ES-I3 (cell line): ENCODE results near the gene STIM1.
A peak's percentile ranks its signal among the peaks of the same experiment; 100 is the strongest.

ENCODE experiments used
- H3K36me3 ChIP-seq: 2 replicates; pipeline ENCODE4 v1.6.1; 2013; ENCODE audit warnings: mild to moderate bottlenecking, low read length, control low read depth, moderate library complexity; ENCODE audit not compliant: insufficient read depth
- H3K4me1 ChIP-seq: 2 replicates; pipeline ENCODE4 v1.6.1; 2013; ENCODE audit warnings: mild to moderate bottlenecking, control low read depth, low read length; ENCODE audit not compliant: insufficient read depth
- H3K9ac ChIP-seq: 2 replicates; pipeline ENCODE4 v1.6.1; 2013; ENCODE audit warnings: low read depth, mild to moderate bottlenecking, low read length, moderate library complexity
- H3K9me3 ChIP-seq: 2 replicates; pipeline ENCODE4 v1.6.1; 2013; ENCODE audit warnings: mild to moderate bottlenecking, low read length, moderate library complexity; ENCODE audit not compliant: control insufficient read depth, insufficient read depth

The STIM1 gene

DNA sequence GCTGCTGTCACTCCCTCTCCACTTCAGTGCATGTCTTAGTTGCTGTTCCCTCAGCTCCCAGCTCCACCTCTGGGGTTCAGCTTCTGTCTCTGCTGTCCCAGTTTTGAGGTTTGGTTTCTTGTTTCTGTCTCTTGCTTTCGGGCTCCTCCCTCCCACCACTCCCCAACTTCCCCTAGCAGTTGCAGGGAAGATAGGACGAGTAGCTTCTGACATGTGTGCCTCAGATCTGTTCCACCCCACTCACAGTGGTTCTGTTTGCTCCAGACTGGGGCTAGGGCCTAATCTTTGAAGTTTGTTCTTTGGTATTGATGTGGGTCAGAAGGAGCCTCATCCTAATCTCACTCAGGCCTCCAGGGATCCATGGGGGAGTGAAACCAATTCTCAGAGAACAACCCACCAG is 236.6 kb downstream of the STIM1 start:
- H3K36me3 ChIP-seq = peaks cover under 1% of the 10 kb centered on the region; the same call in 1 of the 2 replicates
- H3K9ac ChIP-seq = no peak overlapping the region
- peaks cover 9% of the 10 kb centered on the region for H3K4me1 ChIP-seq
- no peaks in the 10 kb centered on the region for H3K9me3 ChIP-seq

DNA sequence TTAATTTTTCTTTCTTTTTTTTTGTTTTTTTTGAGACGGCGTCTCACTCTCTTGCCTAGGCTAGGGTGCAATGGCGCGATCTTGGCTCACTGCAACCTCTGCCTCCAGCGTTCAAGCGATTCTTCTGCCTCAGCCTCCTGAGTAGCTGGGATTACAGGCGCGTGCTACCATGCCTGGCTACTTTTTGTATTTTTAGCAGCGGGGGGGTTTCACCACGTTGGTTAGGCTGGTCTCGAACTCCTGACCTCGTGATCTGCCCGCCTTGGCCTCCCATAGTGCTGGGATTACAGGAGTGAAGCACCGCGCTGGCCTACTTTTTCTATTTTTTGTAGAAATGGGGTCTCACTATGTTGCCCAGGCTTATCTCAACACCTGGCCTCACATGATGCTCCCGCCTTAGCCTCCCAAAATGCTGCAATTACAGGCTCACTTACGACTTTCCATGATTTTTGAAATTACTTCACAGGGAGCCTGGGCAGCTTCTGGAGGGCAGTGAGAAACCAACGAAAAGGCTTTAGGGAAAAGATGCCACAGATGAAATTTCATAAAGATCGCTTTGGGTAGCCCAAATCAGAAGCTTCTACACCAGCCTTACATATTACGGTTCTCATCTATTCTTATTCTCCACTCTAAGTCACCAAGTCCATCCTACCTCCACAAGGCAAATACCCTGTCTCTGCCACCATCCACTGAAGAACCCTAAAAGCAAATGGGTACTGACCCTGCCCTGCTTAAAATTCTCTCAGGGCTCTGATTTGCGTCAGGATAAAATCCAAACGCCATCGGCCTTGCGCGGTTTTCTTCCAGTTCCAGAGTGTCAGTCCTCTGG is 238.3 kb downstream of the STIM1 start:
- Histone ChIP-seq H3K4me1 (no peaks in the 10 kb centered on the region), H3K36me3 (no peaks in the 10 kb centered on the region)

DNA sequence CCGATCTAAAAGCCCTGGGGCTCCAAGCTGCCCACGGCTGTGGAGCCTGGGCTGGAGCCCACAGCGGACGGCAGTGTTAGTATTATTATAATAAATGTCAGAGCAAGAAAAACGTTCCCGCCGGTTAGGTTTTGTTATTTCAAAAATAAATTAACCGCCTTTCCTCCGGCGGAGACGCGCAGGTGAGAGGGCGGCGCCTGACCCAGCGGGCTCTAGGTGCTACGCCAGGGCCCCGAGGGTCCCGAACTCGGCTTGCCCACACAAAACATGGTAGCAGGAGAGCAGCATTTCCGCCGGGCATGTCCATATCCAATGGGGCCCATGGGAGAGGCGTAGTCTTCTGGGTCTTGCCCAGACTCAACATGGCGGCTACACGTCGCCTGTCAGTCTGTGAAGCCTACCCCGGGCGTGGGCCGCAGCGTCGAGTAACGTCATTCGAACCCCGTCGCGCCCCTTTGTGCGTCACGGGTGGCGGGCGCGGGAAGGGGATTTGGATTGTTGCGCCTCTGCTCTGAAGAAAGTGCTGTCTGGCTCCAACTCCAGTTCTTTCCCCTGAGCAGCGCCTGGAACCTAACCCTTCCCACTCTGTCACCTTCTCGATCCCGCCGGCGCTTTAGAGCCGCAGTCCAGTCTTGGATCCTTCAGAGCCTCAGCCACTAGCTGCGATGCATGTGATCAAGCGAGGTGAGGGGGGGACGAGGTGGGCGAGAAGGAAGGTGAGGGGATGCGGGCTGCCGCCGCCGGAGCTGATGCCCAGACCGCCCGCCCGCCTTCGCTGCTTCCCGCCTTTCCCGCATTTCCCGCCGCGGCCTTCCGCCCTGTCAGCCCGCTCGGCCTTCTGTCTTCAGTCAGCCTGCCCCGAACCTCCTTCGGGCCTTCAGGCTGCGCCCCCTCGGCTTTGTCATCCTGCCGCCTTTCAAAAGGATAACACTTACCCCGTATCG is 239.2 kb downstream of the STIM1 start, which contains the start of gene RRM1:
Gene RRM1 (plus strand): TSS at position 452 of the 944 bp plus-strand sequence. CDS start 214 bp downstream, at position 666.
- Histone ChIP-seq H3K4me1 (no peaks in the 10 kb centered on the region), H3K36me3 (no peaks in the 10 kb centered on the region), H3K9me3 (no peaks in the 10 kb centered on the region), H3K9ac (peak within 1 kb of the TSS; percentile 75)

More for the DNA sequence above, 238.3 kb downstream of the STIM1 start:
- Histone ChIP-seq H3K9me3 (no peaks in the 10 kb centered on the region), H3K9ac (peak overlapping the region; percentile 75)

DNA sequence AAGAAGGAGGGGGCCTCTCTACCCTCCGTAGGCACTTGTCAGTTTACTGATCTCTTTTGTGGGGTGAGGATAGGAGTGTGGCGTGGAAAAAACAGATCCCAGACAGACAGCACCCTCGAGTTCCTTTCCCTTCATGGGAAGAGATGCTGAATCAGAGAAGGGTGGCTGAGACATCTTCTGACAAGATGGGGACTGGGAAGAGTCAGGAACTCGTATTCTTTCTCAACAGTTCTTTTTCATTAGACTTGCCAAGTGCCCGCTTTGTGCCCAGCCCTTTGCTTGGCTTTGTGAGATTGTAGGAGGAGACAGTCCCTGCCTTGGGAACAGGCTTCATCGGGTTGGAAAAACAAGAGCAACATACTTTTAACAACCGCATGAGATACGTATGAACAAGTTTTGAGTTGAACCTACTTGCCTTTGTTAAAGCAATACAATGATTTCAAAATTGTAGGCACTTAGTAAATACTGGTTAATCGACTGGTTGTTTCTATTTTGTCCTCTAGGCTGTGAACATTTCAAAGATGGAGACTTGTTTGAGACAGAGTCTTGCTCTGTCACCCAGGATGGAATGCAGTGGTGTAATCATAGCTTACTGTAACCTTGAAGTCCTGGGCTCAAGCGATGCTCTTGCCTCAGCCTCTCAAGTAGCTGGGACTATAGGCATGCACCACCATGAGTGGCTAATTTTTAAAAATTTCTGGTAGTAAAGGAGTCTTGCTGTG is 240.2 kb downstream of the STIM1 start:
- Histone ChIP-seq H3K9ac (peak overlapping the region; percentile 75; the same call in 1 of the 2 replicates), H3K4me1 (no peaks in the 10 kb centered on the region), H3K36me3 (no peaks in the 10 kb centered on the region), H3K9me3 (no peaks in the 10 kb centered on the region)

DNA sequence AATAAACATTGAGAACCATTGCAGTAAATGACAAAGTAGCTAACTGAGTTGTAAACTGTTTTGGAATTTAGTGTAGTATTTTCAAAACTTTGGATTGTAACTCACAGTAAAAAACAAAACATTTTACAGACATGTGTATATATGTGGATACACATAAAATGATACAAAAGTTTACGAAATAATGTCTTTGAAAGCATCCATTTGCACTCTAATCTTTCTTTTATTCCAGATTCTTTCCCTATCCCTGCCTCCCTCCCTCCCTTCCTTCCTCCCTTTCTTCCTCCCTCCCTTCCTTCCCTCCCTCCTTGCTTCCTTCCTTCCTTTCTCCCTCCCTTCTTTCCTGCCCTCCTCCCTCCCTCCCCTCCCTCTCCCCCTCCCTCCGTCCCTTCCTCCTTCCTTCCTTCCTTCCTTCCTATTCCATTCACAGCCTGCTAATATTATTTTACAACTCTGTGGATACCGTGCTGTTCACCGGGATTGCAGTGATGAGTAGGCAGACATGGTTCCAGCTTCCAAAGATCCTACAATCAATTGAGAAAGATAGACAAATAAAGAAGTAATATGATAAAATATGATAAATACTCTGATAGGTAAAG is 242.7 kb downstream of the STIM1 start:
- no peaks in the 10 kb centered on the region for H3K36me3 ChIP-seq
- no peak overlapping the region for H3K9ac ChIP-seq
- no peaks in the 10 kb centered on the region for H3K9me3 ChIP-seq
- H3K4me1 ChIP-seq = no peaks in the 10 kb centered on the region

DNA sequence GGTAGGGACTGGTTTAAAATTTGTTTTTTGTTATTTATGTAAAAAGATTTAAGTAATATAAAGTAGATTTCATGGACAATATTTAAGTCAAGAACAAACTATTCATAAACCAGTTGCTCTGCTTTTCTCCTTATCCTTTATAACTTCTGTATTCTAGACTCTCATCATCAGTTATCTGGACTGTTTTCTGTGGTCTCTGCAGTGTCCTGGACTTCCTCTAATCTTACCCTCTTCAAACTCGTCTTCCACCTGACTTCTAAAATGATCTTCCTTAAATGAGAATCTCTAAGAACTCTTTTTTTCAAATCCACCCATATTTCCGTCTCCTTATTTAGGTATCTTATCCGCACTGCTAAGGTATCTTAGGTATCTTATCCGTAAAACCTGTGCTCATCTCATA is 247.2 kb downstream of the STIM1 start:
- Histone ChIP-seq H3K9me3 (no peaks in the 10 kb centered on the region), H3K9ac (no peak overlapping the region), H3K4me1 (no peaks in the 10 kb centered on the region), H3K36me3 (peaks cover 6% of the 10 kb centered on the region)

DNA sequence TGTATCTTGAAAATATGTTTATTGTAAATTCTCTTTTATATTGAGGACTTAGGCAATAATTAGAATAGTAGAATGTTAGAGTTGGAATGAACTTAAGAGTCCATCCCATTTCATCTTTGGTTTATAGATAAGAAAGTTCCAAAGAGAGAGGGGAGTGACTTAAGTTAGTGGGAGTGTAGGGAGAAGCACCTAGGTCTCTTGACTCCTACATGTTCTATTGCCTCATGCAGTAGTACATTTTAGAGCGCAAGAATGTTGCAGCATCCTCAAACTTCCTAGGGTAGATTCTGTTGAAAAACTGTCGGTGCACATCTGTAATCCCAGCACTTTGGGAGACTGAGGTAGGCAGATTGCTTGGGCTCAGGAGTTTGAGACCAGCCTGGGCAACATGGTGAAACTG is 247.8 kb downstream of the STIM1 start:
- Histone ChIP-seq H3K36me3 (peaks cover 6% of the 10 kb centered on the region), H3K9ac (no peak overlapping the region), H3K9me3 (no peaks in the 10 kb centered on the region), H3K4me1 (no peaks in the 10 kb centered on the region)

DNA sequence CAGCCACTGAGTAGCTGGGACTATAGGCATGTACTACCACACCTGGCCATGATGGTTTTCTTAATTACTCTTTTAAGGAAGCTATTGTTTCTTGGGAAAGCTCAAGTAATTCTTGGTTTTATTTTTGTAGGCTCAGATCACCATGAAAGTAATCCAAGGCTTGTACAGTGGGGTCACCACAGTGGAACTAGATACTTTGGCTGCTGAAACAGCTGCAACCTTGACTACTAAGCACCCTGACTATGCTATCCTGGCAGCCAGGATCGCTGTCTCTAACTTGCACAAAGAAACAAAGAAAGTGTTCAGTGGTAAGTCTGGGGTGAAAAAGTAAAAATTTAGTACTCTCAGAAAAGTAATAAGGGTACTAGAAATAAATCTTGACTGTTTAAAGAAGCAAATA is 250.5 kb downstream of the STIM1 start:
- Histone ChIP-seq H3K4me1 (no peaks in the 10 kb centered on the region), H3K9me3 (no peaks in the 10 kb centered on the region), H3K36me3 (peaks cover 6% of the 10 kb centered on the region), H3K9ac (no peak overlapping the region)

DNA sequence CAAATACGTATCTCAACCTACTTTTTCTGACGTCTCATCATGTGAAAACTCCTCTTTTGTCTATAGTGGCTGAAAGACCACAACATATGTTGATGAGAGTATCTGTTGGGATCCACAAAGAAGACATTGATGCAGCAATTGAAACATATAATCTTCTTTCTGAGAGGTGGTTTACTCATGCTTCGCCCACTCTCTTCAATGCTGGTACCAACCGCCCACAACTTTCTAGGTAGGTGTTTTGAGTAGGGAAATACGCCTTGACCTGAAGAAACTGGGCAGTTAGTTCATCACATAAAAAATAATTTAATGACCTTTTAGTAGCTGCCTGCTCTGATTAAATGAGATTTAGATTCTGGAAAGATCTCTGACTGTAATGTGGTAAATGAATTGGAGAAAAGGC is 256.4 kb downstream of the STIM1 start:
- Histone ChIP-seq H3K9me3 (no peaks in the 10 kb centered on the region), H3K9ac (no peak overlapping the region), H3K4me1 (no peaks in the 10 kb centered on the region), H3K36me3 (peaks cover 3% of the 10 kb centered on the region; the same call in 1 of the 2 replicates)

DNA sequence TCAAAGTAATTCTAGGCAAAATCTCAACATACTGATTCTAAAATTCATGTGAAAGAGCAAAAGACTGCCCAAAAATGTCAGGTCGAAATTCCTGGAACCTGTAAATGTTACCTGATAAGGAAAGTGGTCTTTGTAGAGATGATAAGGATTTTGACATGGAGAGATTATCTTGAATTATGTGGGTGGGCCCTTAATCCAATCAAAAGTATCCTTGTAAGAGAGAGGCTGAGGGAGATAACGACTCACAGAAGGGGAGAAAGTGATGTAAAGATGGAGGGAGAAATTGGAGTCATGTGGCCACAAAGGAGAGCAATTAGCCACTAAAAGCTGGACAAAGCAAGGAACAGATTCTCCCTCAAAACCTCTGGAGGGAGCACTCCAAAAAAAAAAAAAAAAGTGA is 259.7 kb downstream of the STIM1 start:
- no peak overlapping the region for H3K9ac ChIP-seq
- H3K4me1 ChIP-seq = no peaks in the 10 kb centered on the region
- no peaks in the 10 kb centered on the region for H3K9me3 ChIP-seq
- H3K36me3 ChIP-seq = 0 out of 2 replicates have a peak, but pooled peaks cover 3% of the 10 kb centered on the region

DNA sequence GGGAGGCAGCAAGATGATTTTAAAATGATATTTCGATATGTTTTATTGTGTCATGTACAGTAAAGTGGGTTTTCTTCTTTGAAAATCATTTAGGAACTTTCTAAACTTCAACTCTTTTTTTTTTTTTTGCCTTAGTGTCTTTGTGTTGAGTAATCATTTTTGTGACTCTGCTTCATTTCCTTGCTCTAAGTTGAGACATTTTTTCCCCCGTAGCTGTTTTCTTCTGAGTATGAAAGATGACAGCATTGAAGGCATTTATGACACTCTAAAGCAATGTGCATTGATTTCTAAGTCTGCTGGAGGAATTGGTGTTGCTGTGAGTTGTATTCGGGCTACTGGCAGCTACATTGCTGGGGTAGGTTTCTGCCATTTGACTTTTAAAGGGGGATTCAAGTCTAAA is 262.6 kb downstream of the STIM1 start:
- H3K4me1 ChIP-seq = no peaks in the 10 kb centered on the region
- H3K9ac ChIP-seq = no peak overlapping the region
- peaks cover under 1% of the 10 kb centered on the region; the same call in 1 of the 2 replicates for H3K36me3 ChIP-seq
- no peaks in the 10 kb centered on the region for H3K9me3 ChIP-seq

DNA sequence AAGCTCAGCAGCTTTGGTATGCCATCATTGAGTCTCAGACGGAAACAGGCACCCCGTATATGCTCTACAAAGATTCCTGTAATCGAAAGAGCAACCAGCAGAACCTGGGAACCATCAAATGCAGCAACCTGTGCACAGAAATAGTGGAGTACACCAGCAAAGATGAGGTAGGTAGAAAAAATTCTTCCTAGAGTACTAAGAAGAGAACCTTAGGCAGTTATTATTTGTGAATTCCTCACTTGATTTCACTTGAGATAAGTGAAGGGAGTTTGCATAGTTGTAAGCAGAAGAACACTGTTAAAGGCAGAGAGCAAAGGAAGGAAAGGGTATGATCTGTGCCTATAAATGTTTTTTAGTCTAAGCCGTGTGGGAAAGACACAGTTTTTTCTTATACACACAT is 267.8 kb downstream of the STIM1 start:
- Histone ChIP-seq H3K9me3 (no peaks in the 10 kb centered on the region), H3K9ac (no peak overlapping the region), H3K4me1 (no peaks in the 10 kb centered on the region), H3K36me3 (peaks cover 16% of the 10 kb centered on the region)

DNA sequence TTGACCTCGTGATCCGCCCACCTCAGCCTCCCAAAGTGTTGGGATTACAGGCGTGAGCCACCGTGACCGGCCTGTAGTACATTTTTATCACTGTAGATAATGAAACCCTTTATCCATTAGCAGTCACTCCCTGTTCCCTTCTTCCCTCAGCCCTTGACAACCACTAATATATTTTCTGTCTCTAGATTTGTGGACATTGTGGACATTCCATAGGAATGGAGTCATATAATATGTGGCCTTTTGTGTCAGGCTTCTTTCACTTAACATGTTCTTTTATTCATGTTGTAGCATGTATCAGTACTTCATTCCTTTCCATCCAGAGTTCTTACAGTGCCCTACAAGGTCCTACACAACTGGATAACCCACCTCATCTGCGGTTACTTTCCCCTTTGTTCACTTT is 269.7 kb downstream of the STIM1 start:
- Histone ChIP-seq H3K9ac (no peak overlapping the region), H3K9me3 (no peaks in the 10 kb centered on the region), H3K4me1 (no peaks in the 10 kb centered on the region), H3K36me3 (peaks cover 16% of the 10 kb centered on the region)

DNA sequence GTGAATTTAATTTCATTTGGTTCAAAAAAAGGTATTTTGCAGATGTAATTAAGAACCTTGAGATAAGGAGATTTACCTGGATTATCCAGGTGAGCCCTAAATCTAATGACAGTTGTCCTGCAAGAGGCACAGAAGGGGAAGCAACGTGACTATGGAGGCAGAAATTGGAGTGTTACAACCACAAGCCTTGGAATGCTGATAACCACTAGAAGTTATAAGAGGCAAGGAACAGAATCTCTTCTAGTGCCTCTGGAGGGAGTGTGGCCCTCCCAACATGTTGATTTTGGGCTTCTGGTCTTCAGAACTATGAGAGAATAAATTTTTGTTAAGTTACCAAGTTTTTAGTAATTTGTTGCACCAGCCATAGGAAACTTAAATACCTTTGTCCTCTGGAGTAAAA is 271.9 kb downstream of the STIM1 start:
- H3K9ac ChIP-seq = no peak overlapping the region
- peaks cover 21% of the 10 kb centered on the region for H3K36me3 ChIP-seq
- H3K9me3 ChIP-seq = no peaks in the 10 kb centered on the region
- H3K4me1 ChIP-seq = no peaks in the 10 kb centered on the region
